ENCODE measurements around the gene PFN4.

Gene PFN4

DNA sequence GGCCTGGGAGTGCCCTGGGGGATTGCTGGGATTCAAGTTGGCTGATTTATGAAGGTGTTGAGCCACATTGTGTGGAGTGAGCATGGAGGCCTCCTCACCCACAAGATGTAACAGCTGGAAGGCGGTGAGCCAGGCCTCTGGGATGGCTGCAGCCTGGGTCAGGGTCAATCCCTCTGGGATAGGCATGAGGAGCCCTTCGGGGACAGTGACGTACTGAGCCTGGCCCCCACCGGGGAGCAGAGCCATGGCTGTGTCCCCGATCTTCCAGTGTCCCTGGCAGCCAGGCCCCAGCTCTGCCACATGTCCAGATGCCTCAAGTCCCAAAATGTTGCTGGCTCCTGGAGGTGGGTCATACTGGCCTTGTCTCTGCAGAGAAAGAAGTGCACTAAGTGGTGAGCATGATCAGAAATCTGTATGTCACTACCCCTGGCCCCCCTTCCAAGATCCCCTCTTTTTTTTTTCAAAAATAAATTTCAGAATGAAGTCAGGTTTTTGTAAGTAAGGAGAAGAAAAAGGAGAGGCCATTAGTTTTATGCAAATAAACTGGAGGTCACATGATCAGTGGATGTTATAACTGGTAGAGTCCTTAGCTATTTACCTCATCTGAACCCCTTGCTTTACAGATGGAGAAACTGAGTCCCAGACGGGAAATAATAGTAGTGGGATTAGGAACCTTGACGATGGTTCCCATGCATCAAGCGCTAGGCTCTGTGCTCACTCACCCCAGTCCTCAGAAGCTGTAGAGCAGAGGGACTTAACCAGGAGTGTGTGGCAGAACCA is 40.2 kb downstream of the PFN4 start:
- Histone ChIP-seq H3K4me3 (ENCODE audit: low read length) (peak overlapping the region; percentile 70; the same call in 1 of the 2 replicates), H3K9me3 (ENCODE audit: control insufficient read depth, insufficient read depth, low read length) (no peaks in the 10 kb centered on the region), H3K27ac (ENCODE audit: low read length) (peak overlapping the region; percentile 15), H3K27me3 (ENCODE audit: control insufficient read depth, insufficient read depth, low read length) (no peaks in the 10 kb centered on the region), H3K36me3 (ENCODE audit: control insufficient read depth, insufficient read depth, low read length) (peaks cover 4% of the 10 kb centered on the region; the same call in 1 of the 2 replicates), H3K4me1 (ENCODE audit: control insufficient read depth, insufficient read depth, low read length) (peaks cover 1% of the 10 kb centered on the region; the same call in 1 of the 2 replicates)
- no peak for DNase-seq (ENCODE audit: low read depth, low spot score)
- no CpG with 5 or more reads among the region's 8 CpGs for WGBS (ENCODE audit: insufficient coverage, insufficient read length)

GRCh38 chr2:24080701-24081100 is 42.4 kb downstream of the PFN4 start:
- Histone ChIP-seq H3K36me3 (ENCODE audit: control insufficient read depth, insufficient read depth, low read length) (peaks cover 4% of the 10 kb centered on the region; the same call in 1 of the 2 replicates), H3K9me3 (ENCODE audit: control insufficient read depth, insufficient read depth, low read length) (no peaks in the 10 kb centered on the region), H3K4me1 (ENCODE audit: control insufficient read depth, insufficient read depth, low read length) (peaks cover 1% of the 10 kb centered on the region; the same call in 1 of the 2 replicates), H3K4me3 (ENCODE audit: low read length) (no peak overlapping the region), H3K27me3 (ENCODE audit: control insufficient read depth, insufficient read depth, low read length) (no peaks in the 10 kb centered on the region), H3K27ac (ENCODE audit: low read length) (no peak overlapping the region)
- WGBS (ENCODE audit: insufficient coverage, insufficient read length), result no CpG with 5 or more reads among the region's 2 CpGs
- DNase-seq (ENCODE audit: low read depth, low spot score), result no peak

GRCh38 chr2:24077879-24078278 is 45.3 kb downstream of the PFN4 start:
- DNase-seq (ENCODE audit: low read depth, low spot score), result no peak
- H3K27ac ChIP-seq (ENCODE audit: low read length), result no peak overlapping the region
- H3K36me3 ChIP-seq (ENCODE audit: control insufficient read depth, insufficient read depth, low read length), result peaks cover 3% of the 10 kb centered on the region; the same call in 1 of the 2 replicates
- H3K4me1 ChIP-seq (ENCODE audit: control insufficient read depth, insufficient read depth, low read length), result no peaks in the 10 kb centered on the region
- no peak overlapping the region; the same call in 1 of the 2 replicates for H3K4me3 ChIP-seq (ENCODE audit: low read length)
- no peaks in the 10 kb centered on the region for H3K27me3 ChIP-seq (ENCODE audit: control insufficient read depth, insufficient read depth, low read length)
- WGBS (ENCODE audit: insufficient coverage, insufficient read length), result no CpG with 5 or more reads among the region's 2 CpGs
- no peaks in the 10 kb centered on the region for H3K9me3 ChIP-seq (ENCODE audit: control insufficient read depth, insufficient read depth, low read length)

GRCh38 chr2:24077535-24077877 is 45.6 kb downstream of the PFN4 start:
- peak overlapping the region; percentile 83; the same call in 1 of the 2 replicates for H3K4me3 ChIP-seq (ENCODE audit: low read length)
- no peak for DNase-seq (ENCODE audit: low read depth, low spot score)
- WGBS (ENCODE audit: insufficient coverage, insufficient read length), result no CpG with 5 or more reads among the region's 9 CpGs

DNA sequence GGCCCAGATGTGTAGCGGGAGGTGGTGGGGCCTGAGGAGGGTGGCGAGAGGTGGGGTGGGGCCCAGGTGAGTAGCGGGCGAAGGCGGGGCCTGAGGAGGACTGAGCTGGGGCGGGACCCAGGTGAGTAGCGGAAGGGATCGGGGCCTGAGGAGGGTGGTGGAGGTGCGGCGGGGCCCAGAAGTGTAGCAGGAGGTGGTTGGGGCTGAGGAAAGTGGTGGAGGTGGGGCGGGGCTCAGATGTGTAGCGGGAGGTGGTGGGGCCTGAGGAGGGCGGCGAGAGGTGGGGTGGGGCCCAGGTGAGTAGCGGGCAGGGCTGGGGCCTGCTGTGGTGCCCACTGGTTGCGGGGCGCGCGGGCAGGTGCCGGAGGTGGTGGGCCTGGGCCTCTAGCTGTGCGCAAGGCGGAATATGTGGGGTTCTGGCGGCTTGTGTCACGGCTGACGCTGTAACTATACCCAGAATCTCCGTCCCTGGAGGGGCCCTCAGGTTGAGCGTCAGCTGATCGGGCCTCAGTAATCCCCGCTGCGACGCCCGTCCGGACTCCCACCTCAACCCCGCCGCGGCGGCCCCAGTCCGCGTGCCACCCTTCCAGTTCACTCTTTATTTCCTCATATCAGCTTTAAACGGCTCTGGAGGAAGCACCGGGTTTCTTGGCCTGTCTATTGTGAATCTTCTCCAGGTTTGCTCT is 46.1 kb downstream of the PFN4 start:
- H3K4me3 ChIP-seq (ENCODE audit: low read length), result peak overlapping the region; percentile 83; the same call in 1 of the 2 replicates
- no peak for DNase-seq (ENCODE audit: low read depth, low spot score)
- H3K27ac ChIP-seq (ENCODE audit: low read length), result no peak overlapping the region
- H3K27me3 ChIP-seq (ENCODE audit: control insufficient read depth, insufficient read depth, low read length), result no peaks in the 10 kb centered on the region
- no CpG with 5 or more reads among the region's 41 CpGs for WGBS (ENCODE audit: insufficient coverage, insufficient read length)
- H3K36me3 ChIP-seq (ENCODE audit: control insufficient read depth, insufficient read depth, low read length), result no peaks in the 10 kb centered on the region; the same call in 1 of the 2 replicates
- no peaks in the 10 kb centered on the region for H3K9me3 ChIP-seq (ENCODE audit: control insufficient read depth, insufficient read depth, low read length)
- no peaks in the 10 kb centered on the region for H3K4me1 ChIP-seq (ENCODE audit: control insufficient read depth, insufficient read depth, low read length)

More at GRCh38 chr2:24077535-24077877, 45.6 kb downstream of the PFN4 start:
- no peaks in the 10 kb centered on the region for H3K4me1 ChIP-seq (ENCODE audit: control insufficient read depth, insufficient read depth, low read length)
- no peak overlapping the region for H3K27ac ChIP-seq (ENCODE audit: low read length)
- H3K27me3 ChIP-seq (ENCODE audit: control insufficient read depth, insufficient read depth, low read length), result no peaks in the 10 kb centered on the region
- no peaks in the 10 kb centered on the region; the same call in 1 of the 2 replicates for H3K36me3 ChIP-seq (ENCODE audit: control insufficient read depth, insufficient read depth, low read length)
- H3K9me3 ChIP-seq (ENCODE audit: control insufficient read depth, insufficient read depth, low read length), result no peaks in the 10 kb centered on the region

DNA sequence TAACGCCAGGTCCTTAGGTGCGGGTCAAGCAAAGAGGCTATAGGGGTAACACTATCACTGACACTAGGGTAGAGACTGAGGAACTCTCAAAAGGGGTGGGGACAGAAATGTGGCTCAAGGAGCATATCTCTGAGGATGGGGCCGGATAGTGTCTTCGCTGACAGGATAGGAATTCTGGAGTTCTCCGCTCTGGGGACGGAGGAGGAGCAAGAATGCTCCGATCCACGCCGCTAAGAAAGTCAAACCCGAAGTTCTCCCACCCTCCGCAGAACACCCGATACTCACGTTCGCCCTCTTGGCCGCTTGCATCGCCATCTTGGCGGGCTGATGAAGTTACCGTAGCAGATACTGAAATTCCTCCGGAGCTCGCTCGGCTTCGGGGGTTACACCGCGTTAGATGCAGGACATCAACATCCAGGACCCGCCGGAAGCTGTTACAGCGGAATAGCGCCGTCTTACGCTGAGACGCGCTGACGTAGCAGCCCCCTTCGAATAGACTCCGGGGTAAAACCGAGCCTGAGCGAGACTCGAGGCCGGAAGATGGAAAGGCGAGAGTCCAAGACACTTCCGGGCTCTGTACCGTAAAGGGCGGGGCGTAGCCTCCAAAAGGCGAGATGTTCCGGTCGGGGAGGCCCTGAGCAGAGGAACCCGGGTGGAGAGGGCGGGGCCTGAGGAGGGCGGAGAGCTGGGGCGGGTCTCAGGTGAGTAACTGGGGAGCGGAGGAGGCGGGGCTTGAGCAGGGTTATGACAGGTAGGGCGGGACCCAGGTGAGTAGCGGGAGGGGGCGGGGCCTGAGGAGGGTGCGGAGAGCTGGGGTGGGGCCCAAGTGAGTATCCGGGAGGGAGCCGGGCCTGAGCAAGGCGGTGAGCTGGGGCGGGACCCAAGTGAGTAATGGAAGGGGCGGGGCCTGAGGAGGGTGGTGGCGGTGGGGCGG is 47.0 kb downstream of the PFN4 start, which contains the start of gene SF3B6:
TSS of gene SF3B6 (minus strand) at position 412 of the 934 bp plus-strand sequence. CDS start at position 315, 97 bp downstream.
- Histone ChIP-seq H3K9me3 (ENCODE audit: control insufficient read depth, insufficient read depth, low read length) (no peaks in the 10 kb centered on the region), H3K4me3 (ENCODE audit: low read length) (peak within 1 kb of the TSS; percentile 83), H3K36me3 (ENCODE audit: control insufficient read depth, insufficient read depth, low read length) (peaks cover 2% of the 10 kb centered on the region; the same call in 1 of the 2 replicates), H3K27me3 (ENCODE audit: control insufficient read depth, insufficient read depth, low read length) (no peaks in the 10 kb centered on the region), H3K27ac (ENCODE audit: low read length) (no peak within 1 kb of the TSS), H3K4me1 (ENCODE audit: control insufficient read depth, insufficient read depth, low read length) (no peaks in the 10 kb centered on the region)
- DNase-seq (ENCODE audit: low read depth, low spot score), result peak; percentile 99
- no CpG with 5 or more reads among the region's 64 CpGs for WGBS (ENCODE audit: insufficient coverage, insufficient read length)

DNA sequence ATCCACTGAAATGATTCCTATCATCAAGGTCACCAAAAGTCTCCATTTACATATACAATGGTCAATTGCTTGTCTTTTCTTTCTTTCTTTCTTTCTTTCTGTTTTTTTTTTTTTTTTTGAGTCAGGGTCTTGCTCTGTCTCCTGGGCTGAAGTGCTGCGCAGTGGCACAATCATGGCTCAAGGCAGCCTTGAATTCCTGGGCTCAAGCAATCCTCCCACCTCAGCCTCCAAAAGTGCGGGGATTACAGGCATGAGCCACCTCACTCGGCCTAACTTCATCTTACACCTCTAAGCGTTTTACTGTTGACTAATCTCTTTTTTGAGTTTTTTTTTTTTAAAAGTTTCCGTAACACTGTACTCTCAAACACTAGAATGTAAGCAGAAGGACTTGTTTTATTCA is 47.9 kb downstream of the PFN4 start:
- H3K36me3 ChIP-seq (ENCODE audit: control insufficient read depth, insufficient read depth, low read length), result peaks cover 2% of the 10 kb centered on the region; the same call in 1 of the 2 replicates
- no peaks in the 10 kb centered on the region for H3K9me3 ChIP-seq (ENCODE audit: control insufficient read depth, insufficient read depth, low read length)
- H3K27ac ChIP-seq (ENCODE audit: low read length), result no peak overlapping the region
- WGBS (ENCODE audit: insufficient coverage, insufficient read length), result no CpG with 5 or more reads among the region's 5 CpGs
- H3K4me3 ChIP-seq (ENCODE audit: low read length), result peak overlapping the region; percentile 78; the same call in 1 of the 2 replicates
- no peaks in the 10 kb centered on the region for H3K4me1 ChIP-seq (ENCODE audit: control insufficient read depth, insufficient read depth, low read length)
- DNase-seq (ENCODE audit: low read depth, low spot score), result no peak
- H3K27me3 ChIP-seq (ENCODE audit: control insufficient read depth, insufficient read depth, low read length), result no peaks in the 10 kb centered on the region

DNA sequence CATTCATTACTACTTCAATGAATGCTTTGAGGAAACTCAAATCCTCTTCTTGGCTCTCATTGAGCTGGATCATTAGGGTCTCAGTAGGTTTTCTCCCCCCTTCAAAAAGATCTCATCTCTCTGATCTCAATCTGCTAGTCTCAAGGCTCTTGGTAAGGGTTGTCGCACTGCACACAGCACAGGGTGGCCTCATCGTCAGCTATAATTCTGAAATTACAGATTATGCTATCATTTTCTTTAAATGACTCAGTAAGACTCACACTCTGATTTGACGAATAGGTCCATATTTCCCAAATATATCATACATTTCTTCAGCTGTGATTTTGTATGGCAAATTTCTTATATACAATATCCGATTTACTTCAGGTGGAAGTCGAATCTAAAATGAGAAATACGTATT is 49.3 kb downstream of the PFN4 start:
- Histone ChIP-seq H3K27ac (ENCODE audit: low read length) (no peak overlapping the region), H3K4me1 (ENCODE audit: control insufficient read depth, insufficient read depth, low read length) (no peaks in the 10 kb centered on the region), H3K4me3 (ENCODE audit: low read length) (no peak overlapping the region), H3K27me3 (ENCODE audit: control insufficient read depth, insufficient read depth, low read length) (no peaks in the 10 kb centered on the region), H3K9me3 (ENCODE audit: control insufficient read depth, insufficient read depth, low read length) (no peaks in the 10 kb centered on the region), H3K36me3 (ENCODE audit: control insufficient read depth, insufficient read depth, low read length) (peaks cover 2% of the 10 kb centered on the region; the same call in 1 of the 2 replicates)
- no peak for DNase-seq (ENCODE audit: low read depth, low spot score)
- no CpG with 5 or more reads among the region's 6 CpGs for WGBS (ENCODE audit: insufficient coverage, insufficient read length)

GRCh38 chr2:24072259-24072658 is 50.9 kb downstream of the PFN4 start:
- H3K4me1 ChIP-seq (ENCODE audit: control insufficient read depth, insufficient read depth, low read length), result no peaks in the 10 kb centered on the region
- no peak overlapping the region for H3K27ac ChIP-seq (ENCODE audit: low read length)
- WGBS (ENCODE audit: insufficient coverage, insufficient read length), result no CpG with 5 or more reads among the region's 4 CpGs
- no peak overlapping the region for H3K4me3 ChIP-seq (ENCODE audit: low read length)
- DNase-seq (ENCODE audit: low read depth, low spot score), result no peak
- no peaks in the 10 kb centered on the region for H3K27me3 ChIP-seq (ENCODE audit: control insufficient read depth, insufficient read depth, low read length)
- peaks cover 2% of the 10 kb centered on the region; the same call in 1 of the 2 replicates for H3K36me3 ChIP-seq (ENCODE audit: control insufficient read depth, insufficient read depth, low read length)
- no peaks in the 10 kb centered on the region for H3K9me3 ChIP-seq (ENCODE audit: control insufficient read depth, insufficient read depth, low read length)
